Medulla oblongata (tissue), 1 donor: ENCODE results near the gene ME3.

Source experiments
- DNase-seq: peaks from one replicate; pipeline ENCODE4 v3.0.0-alpha.2; 2015; ENCODE audit errors: extremely low spot score

The ME3 gene

DNA sequence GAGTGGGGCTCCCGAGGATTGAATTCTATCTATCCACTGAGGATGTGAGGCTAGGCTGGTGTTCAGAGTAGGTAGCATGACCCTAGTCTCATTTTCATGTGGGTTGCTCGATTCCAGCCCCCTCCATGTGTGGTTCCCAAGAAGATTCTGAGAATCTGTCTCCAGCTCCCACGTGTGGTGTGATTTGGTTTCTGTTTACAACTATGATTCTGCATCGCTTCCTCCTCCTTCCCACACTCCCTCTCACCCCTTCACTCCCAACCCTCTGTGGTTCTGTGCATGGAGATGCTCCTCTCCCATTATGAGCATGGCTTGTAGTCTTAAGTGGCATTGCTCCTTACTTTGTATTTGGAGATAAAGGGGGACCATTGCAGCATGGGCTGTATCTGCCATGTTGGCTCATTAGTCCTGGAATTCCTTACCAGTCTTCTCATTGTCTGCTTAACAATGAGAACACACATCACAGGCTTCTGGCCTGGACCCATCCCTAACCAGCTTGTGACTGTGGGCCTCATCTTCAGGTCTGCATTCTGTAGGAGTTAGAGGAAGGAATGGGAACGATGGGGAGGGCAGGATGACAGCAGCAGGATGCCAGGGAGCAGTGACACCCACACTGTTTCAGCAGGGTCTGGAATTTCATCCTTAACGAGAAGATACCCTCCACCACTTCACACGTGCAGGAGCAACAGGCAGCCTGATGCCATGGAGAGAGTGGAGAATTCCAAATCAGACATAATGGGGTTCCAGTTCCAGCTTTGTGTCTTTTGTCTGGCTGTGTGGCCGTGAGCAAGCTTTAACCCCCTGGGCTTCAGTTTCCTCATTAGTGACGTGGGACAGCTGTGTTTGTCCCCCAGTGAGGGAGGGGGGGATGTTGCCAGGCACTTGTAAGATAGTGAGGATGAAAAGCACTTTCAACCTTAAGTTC is 211.7 kb downstream of the ME3 start:
- no peak for DNase-seq

DNA sequence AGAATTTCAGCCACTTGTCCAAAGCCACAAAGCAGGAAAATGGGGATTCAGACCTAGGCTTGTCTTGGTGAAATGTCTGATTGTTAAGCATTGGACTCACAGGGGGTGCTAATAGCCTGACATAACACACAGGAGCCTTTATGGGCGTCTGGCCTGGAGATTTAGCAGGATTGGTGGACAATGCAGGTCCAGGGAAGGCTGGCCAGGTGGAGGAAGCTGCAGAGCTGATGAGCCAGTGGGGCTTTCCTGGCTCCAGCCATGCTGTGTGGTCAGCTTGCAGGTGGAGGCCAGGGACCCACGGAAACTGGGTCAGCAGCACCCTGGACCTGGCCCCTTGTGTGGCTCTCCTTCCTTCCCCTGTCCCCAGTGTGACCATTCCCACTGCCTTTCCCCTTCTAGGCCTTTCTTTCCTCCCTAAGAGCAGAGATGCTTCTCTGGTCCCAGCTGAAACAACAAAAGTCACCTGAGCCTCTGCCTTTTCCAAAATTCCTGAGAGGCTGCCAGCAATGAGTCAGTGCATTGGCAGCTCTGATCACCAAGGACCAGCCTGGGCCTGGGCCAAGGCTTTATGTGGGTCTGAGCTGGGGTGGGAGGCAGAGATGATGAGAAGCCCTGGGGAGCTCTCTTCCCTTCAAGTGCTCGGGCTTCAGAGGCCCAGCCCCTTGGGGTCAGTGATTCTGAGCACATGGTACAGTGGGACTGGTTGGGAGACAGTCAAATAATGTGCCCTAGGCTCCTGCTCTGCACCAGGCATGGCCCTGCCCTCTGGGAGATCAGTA is 212.5 kb downstream of the ME3 start:
- peak; percentile 21 for DNase-seq

- no peak for DNase-seq
Observed at GRCh38 chr11:86459002-86459385, 213.4 kb downstream of the ME3 start.

DNA sequence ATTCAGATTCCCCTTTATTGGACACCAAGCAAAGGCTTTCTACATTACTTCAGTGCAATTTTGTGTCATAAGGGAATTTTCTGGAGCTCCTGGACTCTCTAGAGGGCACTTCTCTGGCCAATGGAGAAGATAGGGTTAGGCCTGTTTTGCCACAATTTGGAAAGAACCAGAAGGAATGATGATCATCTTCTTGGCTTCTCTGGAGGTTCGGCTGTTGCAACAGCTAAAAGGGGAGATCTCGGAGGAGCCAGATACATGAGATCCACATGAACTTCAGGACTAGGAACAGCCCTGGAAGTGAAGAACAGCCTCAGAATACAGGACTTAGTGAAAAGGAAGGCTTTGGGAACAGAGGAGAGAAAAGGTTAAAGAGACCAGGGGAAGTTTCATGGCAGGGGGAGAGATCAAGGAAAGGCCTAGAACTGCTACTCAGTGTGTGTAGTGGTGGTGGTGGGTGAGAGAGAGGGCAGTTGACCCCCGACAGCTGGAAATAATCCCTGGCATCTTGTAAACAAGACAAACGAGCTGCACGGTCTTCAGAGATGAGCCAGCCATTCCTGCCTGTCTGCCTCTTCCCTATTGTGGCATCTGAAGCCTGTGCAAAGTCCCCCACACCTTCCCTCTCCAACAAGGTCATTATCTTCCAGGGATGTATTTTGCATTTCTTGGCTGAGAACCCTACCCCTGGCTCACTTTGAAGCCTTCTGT is 214.0 kb downstream of the ME3 start:
- no peak for DNase-seq

- DNase-seq: peak; percentile 92
Observed at GRCh38 chr11:86456075-86456939, 216.1 kb downstream of the ME3 start.

GRCh38 chr11:86453290-86454030 is 219.0 kb downstream of the ME3 start:
- DNase-seq: no peak

GRCh38 chr11:86449993-86450629 is 222.3 kb downstream of the ME3 start:
- no peak for DNase-seq

GRCh38 chr11:86447763-86448480 is 224.5 kb downstream of the ME3 start:
- no peak for DNase-seq

GRCh38 chr11:86446924-86447285 is 225.5 kb downstream of the ME3 start:
- DNase-seq: no peak

GRCh38 chr11:86446163-86446923 is 226.1 kb downstream of the ME3 start:
- DNase-seq: no peak

- DNase-seq: no peak
Observed at GRCh38 chr11:86444981-86445380, 227.4 kb downstream of the ME3 start.

GRCh38 chr11:86443415-86443814 is 229.0 kb downstream of the ME3 start:
- no peak for DNase-seq

- DNase-seq: no peak
Observed at GRCh38 chr11:86442827-86443226, 229.6 kb downstream of the ME3 start.

DNA sequence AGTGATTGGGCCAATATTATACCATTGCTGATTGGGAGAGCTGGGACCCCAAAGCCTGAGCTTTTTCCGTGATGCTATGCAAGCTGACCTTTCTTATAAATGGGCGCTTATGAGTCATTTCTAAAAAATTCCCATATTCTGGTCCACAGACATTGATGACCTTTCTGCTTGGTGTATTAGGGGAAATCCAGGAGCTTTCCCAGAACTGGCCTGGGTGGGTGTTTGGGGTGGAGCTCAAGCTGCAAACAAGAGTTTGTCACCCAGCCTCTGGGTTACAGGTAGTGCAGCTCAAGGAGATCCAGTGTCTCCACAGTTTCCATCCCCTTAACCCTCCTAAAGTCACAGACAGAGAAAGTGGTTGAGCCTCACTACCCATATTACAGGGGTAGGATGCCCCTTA is 230.0 kb downstream of the ME3 start:
- DNase-seq: no peak

DNA sequence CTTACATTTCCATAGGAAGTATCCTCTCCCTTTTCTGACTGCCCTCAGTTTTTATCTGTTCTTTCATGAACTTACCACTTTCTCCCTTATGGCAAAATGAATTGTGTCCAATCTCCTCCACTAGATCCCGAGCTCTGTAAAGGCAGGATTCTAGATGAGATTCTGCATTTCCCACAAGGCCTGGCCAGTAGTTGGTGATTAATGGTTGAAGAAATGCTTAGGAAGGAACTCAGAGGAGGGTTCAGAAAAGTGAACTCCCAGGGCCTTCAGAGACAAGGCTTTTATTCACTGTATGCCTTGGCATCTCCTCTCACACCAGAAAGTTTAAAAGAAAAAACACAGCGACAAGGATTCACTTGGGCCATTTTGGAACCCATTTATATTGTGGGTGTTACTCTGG is 231.6 kb downstream of the ME3 start:
- no peak for DNase-seq

- no peak for DNase-seq
Observed at GRCh38 chr11:86440305-86440716, 232.1 kb downstream of the ME3 start.

DNA sequence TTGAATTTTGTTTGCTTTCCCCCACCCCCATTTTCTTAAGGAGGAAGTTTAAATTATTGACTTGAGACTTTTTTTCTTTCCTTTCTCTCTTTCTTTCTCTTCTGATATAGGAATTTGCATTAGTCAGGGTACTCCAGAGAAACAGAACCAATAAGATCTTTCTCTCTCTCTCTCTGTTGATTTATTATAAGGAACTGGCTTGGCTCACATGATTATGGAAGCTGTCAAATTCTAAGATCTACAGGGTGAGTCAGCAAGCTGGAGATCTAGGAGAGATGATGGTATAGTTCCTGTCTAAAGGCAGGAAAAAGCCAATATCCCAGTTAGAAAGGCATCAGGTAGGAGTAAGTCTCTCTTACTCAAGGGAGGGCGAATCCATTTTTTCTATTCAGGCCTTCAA is 233.7 kb downstream of the ME3 start:
- no peak for DNase-seq

DNA sequence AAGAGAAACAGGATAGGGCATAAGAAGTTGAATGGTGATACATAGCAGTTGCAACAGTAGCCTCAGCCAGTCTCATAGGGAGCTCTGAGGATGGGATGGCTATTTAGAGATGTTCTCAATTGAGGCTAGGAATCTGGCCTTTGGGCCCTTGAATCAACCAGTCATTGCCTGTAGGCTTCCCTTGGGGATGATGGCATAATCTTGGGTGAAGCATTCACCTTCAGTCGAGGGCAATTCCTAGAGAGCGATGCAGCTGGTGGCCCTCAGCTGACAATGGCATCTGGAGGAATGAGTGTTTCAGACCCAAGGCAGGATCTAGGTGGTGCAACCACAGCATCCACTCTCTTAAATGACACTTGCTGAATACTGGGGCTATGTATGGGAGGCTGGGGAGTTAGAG is 236.7 kb downstream of the ME3 start:
- no peak for DNase-seq
